NOMO-1 (cell line): ENCODE measurements around the gene DOC2A.
A peak's percentile ranks its signal among the peaks of the same experiment; 100 is the strongest.

Experiments used
- DNase-seq, 2 experiments: peaks; one replicate each; lab custom pipeline; 2025; ENCODE audit not compliant: unreplicated experiment in 2 of 2; lab: John Stamatoyannopoulos, UW

The DOC2A gene

DNA sequence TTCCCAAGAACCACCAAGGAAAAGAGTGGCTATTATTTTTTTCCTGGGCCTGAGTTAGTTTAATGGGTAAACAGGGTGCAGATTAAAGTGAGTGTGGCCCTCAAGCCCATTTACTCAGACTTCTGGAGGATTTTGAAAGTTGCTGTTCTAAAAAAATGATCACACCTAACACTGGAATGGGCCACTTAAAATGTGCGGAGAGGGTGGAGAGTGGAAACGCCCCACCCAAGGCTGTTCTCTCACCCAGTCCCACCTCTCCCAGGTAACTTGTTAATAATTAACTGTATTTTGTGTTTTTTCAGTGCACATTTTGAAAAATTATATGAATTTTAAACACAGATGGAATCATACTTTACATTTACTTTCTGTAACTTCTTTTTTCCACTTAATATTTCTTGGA lies 20.8 kb downstream of the DOC2A start:
- no peak for DNase-seq

GRCh38 chr16:29989111-29989858 lies 21.5 kb downstream of the DOC2A start:
- no peak for DNase-seq

DNA sequence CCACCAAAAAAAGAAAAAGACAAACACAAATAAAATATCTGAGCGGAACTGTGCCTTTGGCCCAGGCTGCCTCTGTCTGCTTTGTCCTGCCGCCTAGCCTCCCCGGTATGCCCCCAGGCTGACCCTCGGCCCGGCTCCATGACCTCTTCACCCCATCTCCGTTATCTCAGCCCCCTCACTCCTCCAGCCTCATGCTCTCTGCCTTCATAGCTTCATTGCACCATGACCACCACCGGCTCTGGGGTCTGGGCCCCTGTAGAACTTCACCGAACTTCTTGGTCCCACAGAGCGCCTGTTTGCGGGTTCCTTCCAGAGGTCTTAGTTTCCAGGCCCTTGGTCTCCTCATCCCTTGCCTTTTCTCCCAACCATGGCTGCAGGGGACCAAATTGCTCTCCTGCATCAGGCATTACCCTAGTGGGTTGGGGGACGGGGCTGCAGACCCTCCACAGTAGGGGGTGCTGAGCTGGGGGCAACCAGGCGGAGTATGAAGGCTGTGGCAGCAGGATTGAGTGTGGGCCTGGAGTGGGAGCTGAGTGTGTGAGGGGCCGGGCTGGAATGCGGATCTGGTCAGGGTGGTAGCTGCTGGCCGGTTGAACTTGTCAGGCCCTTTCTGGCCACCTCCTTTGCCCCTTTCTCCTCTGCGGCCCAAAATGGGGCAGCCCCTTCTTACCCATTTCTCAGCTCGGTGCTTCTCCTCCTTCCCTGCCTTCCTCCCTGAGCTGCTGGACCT lies 22.3 kb downstream of the DOC2A start:
- no peak for DNase-seq

GRCh38 chr16:29987371-29988085 lies 23.3 kb downstream of the DOC2A start:
- DNase-seq = no peak

DNA sequence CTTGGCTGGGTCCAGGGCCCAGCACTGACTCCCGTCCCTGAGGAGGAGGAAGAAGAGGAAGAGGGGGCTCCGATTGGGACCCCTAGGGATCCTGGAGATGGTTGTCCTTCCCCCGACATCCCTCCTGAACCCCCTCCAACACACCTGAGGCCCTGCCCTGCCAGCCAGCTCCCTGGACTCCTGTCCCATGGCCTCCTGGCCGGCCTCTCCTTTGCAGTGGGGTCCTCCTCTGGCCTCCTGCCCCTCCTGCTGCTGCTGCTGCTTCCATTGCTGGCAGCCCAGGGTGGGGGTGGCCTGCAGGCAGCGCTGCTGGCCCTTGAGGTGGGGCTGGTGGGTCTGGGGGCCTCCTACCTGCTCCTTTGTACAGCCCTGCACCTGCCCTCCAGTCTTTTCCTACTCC lies 23.9 kb downstream of the DOC2A start:
- no peak for DNase-seq

- no peak for DNase-seq
Observed at GRCh38 chr16:29986231-29986630, 24.6 kb downstream of the DOC2A start.

DNA sequence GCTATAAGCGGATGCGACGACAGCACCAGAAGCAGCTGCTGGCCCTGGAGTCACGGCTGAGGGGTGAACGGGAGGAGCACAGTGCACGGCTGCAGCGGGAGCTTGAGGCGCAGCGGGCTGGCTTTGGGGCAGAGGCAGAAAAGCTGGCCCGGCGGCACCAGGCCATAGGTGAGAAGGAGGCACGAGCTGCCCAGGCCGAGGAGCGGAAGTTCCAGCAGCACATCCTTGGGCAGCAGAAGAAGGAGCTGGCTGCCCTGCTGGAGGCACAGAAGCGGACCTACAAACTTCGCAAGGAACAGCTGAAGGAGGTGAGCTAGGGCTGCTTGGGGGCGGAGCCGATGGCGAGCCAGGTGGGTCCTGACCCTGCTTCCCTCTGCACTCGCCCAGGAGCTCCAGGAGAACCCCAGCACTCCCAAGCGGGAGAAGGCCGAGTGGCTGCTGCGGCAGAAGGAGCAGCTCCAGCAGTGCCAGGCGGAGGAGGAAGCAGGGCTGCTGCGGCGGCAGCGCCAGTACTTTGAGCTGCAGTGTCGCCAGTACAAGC lies 25.5 kb downstream of the DOC2A start:
- no peak for DNase-seq

DNA sequence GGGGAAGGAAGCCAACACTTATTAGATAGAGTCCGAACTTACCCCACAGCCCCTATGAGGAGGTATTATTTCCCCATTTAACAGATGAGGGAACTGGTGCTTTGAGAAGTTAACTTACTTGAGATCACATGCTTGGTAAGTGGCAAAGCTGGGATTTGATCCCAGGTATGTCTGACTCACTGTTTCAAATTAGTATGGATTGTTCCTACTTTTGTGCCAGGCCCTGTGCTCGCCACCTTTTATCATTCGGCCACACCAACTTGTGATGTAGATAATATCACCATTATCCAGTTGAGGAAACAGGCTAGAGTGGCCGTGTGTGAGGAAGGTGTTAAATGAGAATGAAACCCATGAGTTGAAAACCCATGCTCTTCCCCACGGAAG lies 26.1 kb downstream of the DOC2A start:
- no peak for DNase-seq

DNA sequence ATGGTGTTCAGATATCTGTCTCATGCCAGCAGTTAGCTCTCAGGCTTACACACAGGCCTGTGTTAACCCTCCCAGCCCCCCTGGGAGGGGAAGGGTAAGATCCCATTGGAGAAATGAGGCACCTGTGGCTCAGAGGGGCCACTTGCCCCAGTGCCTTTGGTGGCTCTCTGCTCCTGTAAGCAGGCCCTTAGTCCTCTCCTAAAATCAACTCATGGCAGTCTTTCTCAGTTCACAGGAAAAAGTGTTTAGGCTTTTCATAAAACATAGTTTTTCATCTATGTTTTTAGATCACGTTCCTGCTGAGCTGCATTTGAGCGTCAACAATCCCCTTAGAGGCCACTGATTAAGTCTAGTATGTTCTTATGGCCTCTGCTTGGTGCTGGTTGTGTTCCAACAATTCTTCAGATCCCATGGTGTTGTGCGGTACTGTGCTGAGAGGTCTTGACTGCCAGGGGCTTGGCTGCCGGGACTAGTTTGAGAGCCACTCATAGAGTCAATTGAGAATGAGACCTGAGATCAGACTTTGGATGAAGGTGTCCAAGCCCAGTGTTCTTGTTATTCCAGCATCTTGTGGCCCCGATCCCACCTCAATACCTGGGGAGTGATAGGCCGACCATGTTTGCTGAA lies 26.6 kb downstream of the DOC2A start:
- DNase-seq = no peak

DNA sequence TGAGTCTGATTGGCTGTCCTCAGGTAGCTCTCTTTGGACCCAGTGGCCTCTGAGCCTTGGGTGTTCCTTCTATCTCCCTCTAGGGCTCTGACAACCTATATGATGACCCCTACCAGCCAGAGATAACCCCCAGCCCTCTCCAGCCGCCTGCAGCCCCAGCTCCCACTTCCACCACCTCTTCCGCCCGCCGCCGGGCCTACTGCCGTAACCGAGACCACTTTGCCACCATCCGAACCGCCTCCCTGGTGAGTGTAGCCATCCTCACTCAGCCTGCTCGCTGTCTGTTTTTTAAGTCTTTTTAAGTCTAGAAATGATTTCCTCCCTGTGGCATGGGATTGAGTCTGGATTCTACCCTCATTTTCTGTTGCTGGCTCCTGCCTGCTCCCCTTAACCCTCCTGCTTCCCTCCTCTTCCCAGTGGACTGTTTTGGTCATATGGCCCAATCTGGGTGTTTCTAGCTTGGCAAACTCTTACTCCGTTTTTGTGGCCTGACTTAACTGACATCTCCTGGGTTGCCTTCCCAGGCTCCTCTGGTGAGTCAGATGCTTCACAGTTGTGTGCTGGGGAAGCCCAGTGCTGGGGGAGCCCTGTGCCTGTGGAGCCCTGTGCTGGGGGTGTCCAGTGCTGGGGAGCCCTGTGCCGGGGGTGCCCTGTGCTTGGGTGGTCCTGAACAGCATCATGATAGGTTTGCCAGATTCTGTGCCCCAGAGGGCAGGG lies 27.2 kb downstream of the DOC2A start:
- no peak for DNase-seq

- no peak for DNase-seq
Observed at GRCh38 chr16:29982560-29983419, 28.0 kb downstream of the DOC2A start.

GRCh38 chr16:29978564-29979270 lies 32.1 kb downstream of the DOC2A start:
- DNase-seq = no peak

DNA sequence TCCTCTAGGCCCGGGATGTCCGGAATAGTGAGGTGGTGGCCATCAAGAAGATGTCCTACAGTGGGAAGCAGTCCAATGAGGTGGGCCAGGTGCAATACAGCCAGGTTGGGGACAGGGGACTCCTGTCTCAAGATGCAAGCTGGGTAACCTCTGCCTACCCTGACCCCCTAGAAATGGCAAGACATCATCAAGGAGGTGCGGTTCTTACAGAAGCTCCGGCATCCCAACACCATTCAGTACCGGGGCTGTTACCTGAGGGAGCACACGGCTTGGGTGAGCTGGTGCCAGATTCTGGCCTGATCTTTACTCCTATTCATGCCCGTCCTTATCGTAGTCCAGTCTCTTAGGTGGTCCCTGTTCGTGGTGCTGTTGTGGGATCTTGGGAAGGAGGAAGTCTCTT lies 32.7 kb downstream of the DOC2A start:
- DNase-seq = no peak

- DNase-seq = no peak
Observed at GRCh38 chr16:29977063-29977825, 33.6 kb downstream of the DOC2A start.

DNA sequence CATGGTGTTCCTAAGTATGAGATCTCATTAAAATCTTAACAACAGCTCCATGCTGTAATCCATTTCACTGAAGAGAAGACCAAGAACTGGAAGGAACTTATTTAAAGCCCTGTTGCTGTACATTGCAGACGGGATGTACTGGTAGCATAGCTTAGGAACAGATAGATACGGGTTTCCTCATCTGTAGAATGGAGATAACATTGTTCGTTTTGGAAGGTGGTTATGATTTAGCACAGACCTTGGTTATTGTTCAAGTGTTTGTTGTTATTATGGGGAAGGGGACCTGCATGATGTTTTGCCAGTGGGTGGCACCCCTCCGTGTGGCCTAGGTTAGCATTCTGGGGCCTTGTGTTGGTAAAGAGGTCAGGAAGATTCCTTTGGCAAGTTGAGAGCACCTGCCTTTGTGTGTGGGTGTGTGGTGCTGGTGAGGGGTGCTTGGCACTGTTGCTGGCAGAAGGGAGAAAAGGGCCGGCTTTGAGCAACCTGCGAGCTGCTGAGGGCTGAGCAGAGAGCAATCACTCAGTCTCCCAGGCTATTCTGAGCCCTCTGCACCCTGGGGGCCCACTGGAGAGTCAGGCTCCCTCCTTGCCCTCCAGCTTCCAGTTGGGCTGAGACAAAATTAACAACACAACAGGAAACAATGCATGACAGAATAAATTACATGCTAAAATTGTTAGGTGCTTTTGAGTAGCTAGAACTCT lies 34.9 kb downstream of the DOC2A start:
- DNase-seq = no peak

- no peak for DNase-seq
Observed at GRCh38 chr16:29975134-29975538, 35.7 kb downstream of the DOC2A start.

GRCh38 chr16:29974291-29975133 lies 36.3 kb downstream of the DOC2A start:
- DNase-seq = peak; percentile 11 to 18
